DMS 273 (cell line): ENCODE results near the gene RPL11.
"Not testable (repeated sequence)": the region's sequence is repeated elsewhere in the genome, so short reads cannot be mapped to it uniquely, and the experiment has no call there.

Experiments used
- DNase-seq: peaks from one replicate; lab custom pipeline; 2025; ENCODE audit not compliant: unreplicated experiment; lab: John Stamatoyannopoulos, UW

The RPL11 gene

GRCh38 chr1:23727362-23727811 is 35.8 kb downstream of the RPL11 start:
- no peak for DNase-seq

GRCh38 chr1:23732363-23733224 is 41.0 kb downstream of the RPL11 start:
- DNase-seq: no peak

GRCh38 chr1:23733281-23733680 is 41.7 kb downstream of the RPL11 start:
- not testable (repeated sequence) for DNase-seq

- DNase-seq: no peak
These were observed 45.0 kb downstream of the RPL11 start for GRCh38 chr1:23736437-23737134.

GRCh38 chr1:23741609-23742008 is 50.0 kb downstream of the RPL11 start:
- no peak for DNase-seq

- DNase-seq: no peak
These were observed 51.2 kb downstream of the RPL11 start for GRCh38 chr1:23742670-23743286.

GRCh38 chr1:23743287-23744152 is 51.9 kb downstream of the RPL11 start, which contains the start of gene ELOA:
Gene ELOA, plus strand, starts transcription at chr1:23743471. Its CDS starts 33 bp downstream, at chr1:23743504.
- peak; percentile 92 for DNase-seq

GRCh38 chr1:23745515-23745914 is 53.9 kb downstream of the RPL11 start:
- peak; percentile 83 for DNase-seq
